Measurements from ENCODE around the gene YY1. TPM values are rescaled to one million over a fixed set of nuclear protein-coding genes. Genes with fewer than 3 reads are reported as not detected.

The YY1 gene
- polyA plus RNA-seq, 1 experiment: 15.7 TPM

DNA sequence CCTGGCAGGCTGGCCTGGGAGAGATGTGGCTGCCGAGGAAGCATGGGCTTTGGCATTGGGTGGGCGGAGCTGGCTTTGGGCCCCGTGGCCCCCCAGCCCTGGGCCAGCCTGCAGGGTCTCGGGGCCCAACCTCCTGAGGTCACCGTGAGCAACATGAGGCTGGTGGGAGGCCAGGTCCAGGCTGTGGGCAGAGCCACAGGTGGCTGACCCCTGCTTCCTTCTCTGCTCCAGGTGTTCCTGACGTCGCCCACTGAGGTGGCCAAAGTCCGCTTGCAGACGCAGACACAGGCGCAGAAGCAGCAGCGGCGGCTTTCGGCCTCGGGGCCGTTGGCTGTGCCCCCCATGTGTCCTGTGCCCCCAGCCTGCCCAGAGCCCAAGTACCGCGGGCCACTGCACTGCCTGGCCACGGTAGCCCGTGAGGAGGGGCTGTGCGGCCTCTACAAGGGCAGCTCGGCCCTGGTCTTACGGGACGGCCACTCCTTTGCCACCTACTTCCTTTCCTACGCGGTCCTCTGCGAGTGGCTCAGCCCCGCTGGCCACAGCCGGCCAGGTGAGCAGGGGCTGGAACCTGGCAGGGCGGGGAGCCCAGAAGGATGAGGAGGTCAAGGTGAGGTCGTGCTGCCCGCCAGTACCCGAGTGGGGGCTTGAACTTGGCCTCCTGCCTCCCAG, 89.7 kb downstream of the YY1 start:
- TF ChIP-seq, protein P1, sequence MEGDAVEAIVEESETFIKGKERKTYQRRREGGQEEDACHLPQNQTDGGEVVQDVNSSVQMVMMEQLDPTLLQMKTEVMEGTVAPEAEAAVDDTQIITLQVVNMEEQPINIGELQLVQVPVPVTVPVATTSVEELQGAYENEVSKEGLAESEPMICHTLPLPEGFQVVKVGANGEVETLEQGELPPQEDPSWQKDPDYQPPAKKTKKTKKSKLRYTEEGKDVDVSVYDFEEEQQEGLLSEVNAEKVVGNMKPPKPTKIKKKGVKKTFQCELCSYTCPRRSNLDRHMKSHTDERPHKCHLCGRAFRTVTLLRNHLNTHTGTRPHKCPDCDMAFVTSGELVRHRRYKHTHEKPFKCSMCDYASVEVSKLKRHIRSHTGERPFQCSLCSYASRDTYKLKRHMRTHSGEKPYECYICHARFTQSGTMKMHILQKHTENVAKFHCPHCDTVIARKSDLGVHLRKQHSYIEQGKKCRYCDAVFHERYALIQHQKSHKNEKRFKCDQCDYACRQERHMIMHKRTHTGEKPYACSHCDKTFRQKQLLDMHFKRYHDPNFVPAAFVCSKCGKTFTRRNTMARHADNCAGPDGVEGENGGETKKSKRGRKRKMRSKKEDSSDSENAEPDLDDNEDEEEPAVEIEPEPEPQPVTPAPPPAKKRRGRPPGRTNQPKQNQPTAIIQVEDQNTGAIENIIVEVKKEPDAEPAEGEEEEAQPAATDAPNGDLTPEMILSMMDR (IDR thresholded peaks at IDR 0.05; ENCODE audit: insufficient read depth, low read depth, low read length): no peak
- POLR2A ChIA-PET: no interaction called here
- CTCF ChIA-PET: interaction anchor here (1.2 kb wide), 1 partner anchor 25 kb away, joined by 6 read pairs; no protein-coding TSS in a partner anchor

DNA sequence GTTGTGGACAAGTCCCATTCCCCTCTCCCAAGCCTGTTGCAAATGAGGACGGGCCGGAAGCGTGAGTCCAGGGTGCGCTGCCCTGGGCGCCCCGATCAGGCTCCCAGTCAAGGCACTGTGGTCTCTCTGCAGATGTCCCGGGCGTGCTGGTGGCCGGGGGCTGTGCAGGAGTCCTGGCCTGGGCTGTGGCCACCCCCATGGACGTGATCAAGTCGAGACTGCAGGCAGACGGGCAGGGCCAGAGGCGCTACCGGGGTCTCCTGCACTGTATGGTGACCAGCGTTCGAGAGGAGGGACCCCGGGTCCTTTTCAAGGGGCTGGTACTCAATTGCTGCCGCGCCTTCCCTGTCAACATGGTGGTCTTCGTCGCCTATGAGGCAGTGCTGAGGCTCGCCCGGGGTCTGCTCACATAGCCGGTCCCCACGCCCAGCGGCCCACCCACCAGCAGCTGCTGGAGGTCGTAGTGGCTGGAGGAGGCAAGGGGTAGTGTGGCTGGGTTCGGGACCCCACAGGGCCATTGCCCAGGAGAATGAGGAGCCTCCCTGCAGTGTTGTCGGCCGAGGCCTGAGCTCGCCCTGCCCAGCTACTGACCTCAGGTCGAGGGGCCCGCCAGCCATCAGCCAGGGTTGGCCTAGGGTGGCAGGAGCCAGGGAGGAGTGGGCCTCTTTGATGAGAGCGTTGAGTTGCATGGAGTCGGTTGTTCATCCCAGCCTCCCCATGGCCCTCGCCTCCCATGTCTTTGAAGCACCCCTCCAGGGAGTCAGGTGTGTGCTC, 90.5 kb downstream of the YY1 start:
- no peak for DNase-seq (ENCODE audit: low read depth)
- Histone ChIP-seq H3K27me3 (ENCODE audit: control insufficient read depth, insufficient read depth, low read length) (no peaks in the 10 kb centered on the region), H3K4me3 (ENCODE audit: low read depth, low read length) (no peak overlapping the region), H3K36me3 (ENCODE audit: control insufficient read depth, insufficient read depth, low read length) (peaks cover 12% of the 10 kb centered on the region)
- CTCF ChIA-PET: no interaction called here
- POLR2A ChIA-PET: no interaction called here
- TF ChIP-seq, protein P1 (IDR thresholded peaks at IDR 0.05; ENCODE audit: insufficient read depth, low read depth, low read length): no peak

More for the DNA sequence above, 89.7 kb downstream of the YY1 start:
- H3K36me3 ChIP-seq (ENCODE audit: control insufficient read depth, insufficient read depth, low read length): peaks cover 7% of the 10 kb centered on the region
- H3K27me3 ChIP-seq (ENCODE audit: control insufficient read depth, insufficient read depth, low read length): no peaks in the 10 kb centered on the region
- no peak overlapping the region for H3K4me3 ChIP-seq (ENCODE audit: low read depth, low read length)
- no peak for DNase-seq (ENCODE audit: low read depth)

DNA sequence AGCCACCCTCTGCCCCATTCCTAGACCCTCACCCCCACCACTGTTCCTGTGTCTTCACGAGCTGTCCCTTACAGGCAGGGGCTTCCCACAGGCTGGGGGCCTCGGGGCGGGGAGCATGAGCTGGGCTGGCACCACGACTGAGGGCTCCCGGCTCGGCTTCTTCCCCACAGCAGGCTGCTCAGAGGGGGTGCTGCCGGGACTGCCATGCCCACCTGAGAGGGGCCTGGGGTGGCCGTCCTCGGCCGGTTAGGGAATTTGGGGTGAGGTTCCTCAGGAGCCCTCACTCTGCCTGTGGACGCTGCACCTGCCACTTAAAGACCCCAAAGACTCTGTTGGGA, 91.0 kb downstream of the YY1 start:
- ChIA-PET CTCF (no interaction called here), POLR2A (no interaction called here)
- Histone ChIP-seq H3K27me3 (ENCODE audit: control insufficient read depth, insufficient read depth, low read length) (no peaks in the 10 kb centered on the region), H3K36me3 (ENCODE audit: control insufficient read depth, insufficient read depth, low read length) (peaks cover 17% of the 10 kb centered on the region), H3K4me3 (ENCODE audit: low read depth, low read length) (no peak overlapping the region)
- TF ChIP-seq, protein P1 (IDR thresholded peaks at IDR 0.05; ENCODE audit: insufficient read depth, low read depth, low read length): no peak
- DNase-seq (ENCODE audit: low read depth): no peak

DNA sequence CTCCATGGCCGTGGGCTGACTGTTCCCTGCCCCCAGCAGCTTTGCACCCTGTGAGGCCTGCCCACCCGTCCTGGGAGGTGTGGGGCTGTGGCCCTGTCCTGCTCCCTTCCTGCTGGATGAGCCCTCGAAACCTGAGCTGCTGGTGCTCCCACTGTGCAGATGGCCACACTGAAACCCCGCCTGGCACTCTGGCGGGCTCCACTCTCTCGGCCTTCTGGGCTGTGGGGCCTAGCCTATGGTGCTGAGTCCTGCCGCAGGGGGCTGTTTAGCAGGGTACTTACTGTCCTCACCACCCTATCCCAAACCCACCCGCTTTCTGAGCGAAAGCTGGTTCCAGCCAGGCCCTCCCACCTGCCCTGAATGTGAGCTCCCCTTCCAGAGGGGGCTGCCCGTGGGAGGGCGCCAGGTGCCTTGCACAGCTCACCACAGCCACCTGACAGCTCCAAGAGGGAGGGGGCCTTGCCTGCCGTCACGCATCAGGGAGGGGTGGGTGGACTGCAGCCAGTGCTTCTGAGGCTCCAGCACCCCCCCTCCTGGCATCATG, 91.5 kb downstream of the YY1 start:
- no peak for DNase-seq (ENCODE audit: low read depth)
- peaks cover 19% of the 10 kb centered on the region for H3K36me3 ChIP-seq (ENCODE audit: control insufficient read depth, insufficient read depth, low read length)
- H3K27me3 ChIP-seq (ENCODE audit: control insufficient read depth, insufficient read depth, low read length): no peaks in the 10 kb centered on the region
- no peak overlapping the region for H3K4me3 ChIP-seq (ENCODE audit: low read depth, low read length)
- ChIA-PET CTCF (no interaction called here), POLR2A (no interaction called here)
- TF ChIP-seq, protein P1 (IDR thresholded peaks at IDR 0.05; ENCODE audit: insufficient read depth, low read depth, low read length): no peak

DNA sequence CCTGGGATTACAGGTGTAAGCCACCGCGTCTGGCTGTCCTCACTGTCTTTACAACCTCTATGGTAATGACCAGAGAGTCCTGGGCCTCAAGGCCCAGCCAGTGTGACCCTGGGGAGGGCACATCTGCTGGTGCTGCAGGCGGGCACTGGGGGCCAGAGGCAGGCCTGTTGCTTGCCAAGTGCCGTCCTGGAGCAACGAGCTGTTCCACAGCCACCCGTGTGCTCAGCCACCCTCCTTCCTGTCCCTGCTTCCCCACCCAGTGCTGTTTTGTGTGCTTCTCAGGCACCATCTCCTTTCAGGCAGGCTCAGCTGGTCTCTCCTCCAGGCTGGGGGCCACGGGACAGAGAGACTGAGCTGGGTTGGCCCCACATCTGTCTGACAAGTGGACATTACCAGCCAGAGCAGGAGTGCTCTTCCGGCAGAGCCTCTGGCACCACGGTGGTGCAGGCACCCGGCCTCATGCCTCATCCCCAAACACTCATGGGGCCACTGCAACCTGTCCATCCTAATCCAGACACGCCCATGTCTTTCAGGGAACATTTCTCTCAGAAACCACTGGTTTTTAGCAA, 93.2 kb downstream of the YY1 start:
- CTCF ChIA-PET: no interaction called here
- H3K27me3 ChIP-seq (ENCODE audit: control insufficient read depth, insufficient read depth, low read length): no peaks in the 10 kb centered on the region
- POLR2A ChIA-PET: no interaction called here
- H3K36me3 ChIP-seq (ENCODE audit: control insufficient read depth, insufficient read depth, low read length): peaks cover 30% of the 10 kb centered on the region
- H3K4me3 ChIP-seq (ENCODE audit: low read depth, low read length): no peak overlapping the region
- TF ChIP-seq, protein P1 (IDR thresholded peaks at IDR 0.05; ENCODE audit: insufficient read depth, low read depth, low read length): no peak
- no peak for DNase-seq (ENCODE audit: low read depth)
